ENCODE measurements around the gene KCP.

Gene KCP

GRCh38 chr7:128890306-128891109 lies 20.0 kb downstream of the KCP start:
- H3K4me3 ChIP-seq (ENCODE audit: low read depth, low read length), result no peak overlapping the region
- TF ChIP-seq MYC (IDR thresholded peaks at IDR 0.05; ENCODE audit: low read depth, low read length) (no peak), POLR2A (IDR thresholded peaks at IDR 0.05; ENCODE audit: extremely low read depth, insufficient read length) (no peak)
- TF ChIP-seq, protein P1, sequence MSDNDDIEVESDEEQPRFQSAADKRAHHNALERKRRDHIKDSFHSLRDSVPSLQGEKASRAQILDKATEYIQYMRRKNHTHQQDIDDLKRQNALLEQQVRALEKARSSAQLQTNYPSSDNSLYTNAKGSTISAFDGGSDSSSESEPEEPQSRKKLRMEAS (IDR thresholded peaks at IDR 0.05; ENCODE audit: low read depth, low read length), result no peak
- TF ChIP-seq, protein P2, sequence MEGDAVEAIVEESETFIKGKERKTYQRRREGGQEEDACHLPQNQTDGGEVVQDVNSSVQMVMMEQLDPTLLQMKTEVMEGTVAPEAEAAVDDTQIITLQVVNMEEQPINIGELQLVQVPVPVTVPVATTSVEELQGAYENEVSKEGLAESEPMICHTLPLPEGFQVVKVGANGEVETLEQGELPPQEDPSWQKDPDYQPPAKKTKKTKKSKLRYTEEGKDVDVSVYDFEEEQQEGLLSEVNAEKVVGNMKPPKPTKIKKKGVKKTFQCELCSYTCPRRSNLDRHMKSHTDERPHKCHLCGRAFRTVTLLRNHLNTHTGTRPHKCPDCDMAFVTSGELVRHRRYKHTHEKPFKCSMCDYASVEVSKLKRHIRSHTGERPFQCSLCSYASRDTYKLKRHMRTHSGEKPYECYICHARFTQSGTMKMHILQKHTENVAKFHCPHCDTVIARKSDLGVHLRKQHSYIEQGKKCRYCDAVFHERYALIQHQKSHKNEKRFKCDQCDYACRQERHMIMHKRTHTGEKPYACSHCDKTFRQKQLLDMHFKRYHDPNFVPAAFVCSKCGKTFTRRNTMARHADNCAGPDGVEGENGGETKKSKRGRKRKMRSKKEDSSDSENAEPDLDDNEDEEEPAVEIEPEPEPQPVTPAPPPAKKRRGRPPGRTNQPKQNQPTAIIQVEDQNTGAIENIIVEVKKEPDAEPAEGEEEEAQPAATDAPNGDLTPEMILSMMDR (IDR thresholded peaks at IDR 0.05; ENCODE audit: low read depth, low read length), result no peak
- no peak for DNase-seq (ENCODE audit: low read depth)

DNA sequence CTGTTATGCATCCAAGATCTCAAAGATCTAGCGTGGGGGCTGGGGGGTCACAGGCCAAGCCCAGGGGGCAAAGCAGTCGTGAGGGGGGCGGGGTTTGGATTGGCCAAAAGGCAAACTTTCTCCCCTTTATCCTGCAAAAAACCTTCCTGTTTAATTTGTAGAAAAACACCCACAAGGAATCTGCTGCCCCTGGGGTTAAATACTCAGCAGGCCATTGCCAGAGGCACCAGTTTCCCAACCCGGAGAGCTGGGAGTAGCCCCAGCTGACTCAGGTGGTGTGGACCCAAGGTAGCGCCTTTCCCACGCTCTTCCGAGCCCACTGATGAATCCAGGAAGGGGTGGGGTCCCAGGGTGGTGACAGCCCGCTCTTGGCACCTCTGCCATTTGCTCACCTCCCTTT lies 21.4 kb downstream of the KCP start:
- DNase-seq (ENCODE audit: low read depth), result no peak
- no peak overlapping the region for H3K4me3 ChIP-seq (ENCODE audit: low read depth, low read length)

GRCh38 chr7:128888756-128889095 lies 21.8 kb downstream of the KCP start:
- TF ChIP-seq, protein P1 (IDR thresholded peaks at IDR 0.05; ENCODE audit: low read depth, low read length), result no peak
- no peak for TF ChIP-seq POLR2A (IDR thresholded peaks at IDR 0.05; ENCODE audit: extremely low read depth, insufficient read length)
- TF ChIP-seq, protein P2 (IDR thresholded peaks at IDR 0.05; ENCODE audit: low read depth, low read length), result no peak
- no peak for TF ChIP-seq MYC (IDR thresholded peaks at IDR 0.05; ENCODE audit: low read depth, low read length)
- no peak overlapping the region for H3K4me3 ChIP-seq (ENCODE audit: low read depth, low read length)
- no peak for DNase-seq (ENCODE audit: low read depth)

More for the DNA sequence above, 21.4 kb downstream of the KCP start:
- TF ChIP-seq, protein P1 (IDR thresholded peaks at IDR 0.05; ENCODE audit: low read depth, low read length), result no peak
- TF ChIP-seq, protein P2 (IDR thresholded peaks at IDR 0.05; ENCODE audit: low read depth, low read length), result no peak
- TF ChIP-seq POLR2A (IDR thresholded peaks at IDR 0.05; ENCODE audit: extremely low read depth, insufficient read length) (no peak), MYC (IDR thresholded peaks at IDR 0.05; ENCODE audit: low read depth, low read length) (no peak)

DNA sequence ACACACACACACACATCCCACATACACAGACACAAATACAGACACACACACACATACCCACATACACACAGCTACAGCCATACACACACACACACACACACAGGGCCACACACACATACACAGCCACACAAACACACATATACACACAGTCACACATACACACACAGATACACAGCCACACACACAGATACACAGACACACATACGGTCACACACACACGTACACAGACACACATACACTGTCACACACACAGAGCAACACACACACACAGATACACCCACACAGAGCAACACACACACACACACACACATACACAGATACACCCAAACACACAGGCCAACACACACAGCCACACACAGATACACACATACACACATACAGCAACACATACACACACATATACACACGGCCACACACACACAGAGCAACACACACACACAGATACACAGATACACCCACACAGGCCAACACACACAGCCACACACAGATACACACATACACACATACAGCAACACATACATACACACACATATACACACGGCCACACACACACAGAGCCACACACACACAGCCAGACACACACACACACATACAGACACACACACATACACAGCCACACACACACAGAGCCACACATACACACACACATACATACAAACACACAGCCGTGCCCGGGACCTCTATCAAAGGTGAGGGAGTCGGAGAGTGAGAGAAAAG lies 22.3 kb downstream of the KCP start:
- TF ChIP-seq, protein P1 (IDR thresholded peaks at IDR 0.05; ENCODE audit: low read depth, low read length), result no peak
- TF ChIP-seq MYC (IDR thresholded peaks at IDR 0.05; ENCODE audit: low read depth, low read length) (no peak), POLR2A (IDR thresholded peaks at IDR 0.05; ENCODE audit: extremely low read depth, insufficient read length) (no peak)
- TF ChIP-seq, protein P2 (IDR thresholded peaks at IDR 0.05; ENCODE audit: low read depth, low read length), result no peak
- no peak for DNase-seq (ENCODE audit: low read depth)
- no peak overlapping the region for H3K4me3 ChIP-seq (ENCODE audit: low read depth, low read length)

GRCh38 chr7:128887169-128888038 lies 23.1 kb downstream of the KCP start:
- TF ChIP-seq, protein P2 (IDR thresholded peaks at IDR 0.05; ENCODE audit: low read depth, low read length), result no peak
- TF ChIP-seq POLR2A (IDR thresholded peaks at IDR 0.05; ENCODE audit: extremely low read depth, insufficient read length) (no peak), MYC (IDR thresholded peaks at IDR 0.05; ENCODE audit: low read depth, low read length) (no peak)
- TF ChIP-seq, protein P1 (IDR thresholded peaks at IDR 0.05; ENCODE audit: low read depth, low read length), result no peak
- no peak for DNase-seq (ENCODE audit: low read depth)

More at GRCh38 chr7:128887169-128888038, 23.1 kb downstream of the KCP start:
- H3K4me3 ChIP-seq (ENCODE audit: low read depth, low read length), result no peak overlapping the region

Data from NB4 (cell line).